A549 (cell line): Measurements from ENCODE around the gene EPDR1. TPM values are rescaled to one million over a fixed set of nuclear protein-coding genes. Genes with fewer than 3 reads are reported as not detected.

Experiments
- ATAC-seq, 2 experiments: fragments of 200-7000 bp in 1 of 2; fragments of >200 bp in 1 of 2; cut with Nextera tagmentation in 1 of 2; cut with Tn5 transposase in 1 of 2; 3 replicates each; pipeline versions ENCODE4 v1.8.0 to v1.9.1; 2018 to 2020; ENCODE audit warnings: mild to moderate bottlenecking in 1 of 2, moderate library complexity in 1 of 2
- CTCF ChIA-PET: fragments of 300-600 bp; sonication (Branson Sonifier 250); formaldehyde crosslinking; extraction: SDS; loops from one replicate; lab custom pipeline; 2021; ENCODE audit warnings: antibody characterized with exemption, inconsistent platforms; lab: Yijun Ruan, JAX
- POLR2A ChIA-PET: fragments of 350-600 bp; formaldehyde crosslinking; extraction: SDS; loops from one replicate; lab custom pipeline; 2021; ENCODE audit warnings: antibody characterized with exemption, inconsistent platforms; lab: Yijun Ruan, JAX
- DNase-seq, 2 experiments: peaks; one replicate each; pipeline versions ENCODE4 v3.0.0 to v3.0.0-alpha.2; 2011 to 2016; ENCODE audit warnings: low read depth in 1 of 2, low spot score in 1 of 2
- FAIRE-seq: peaks from 2 replicates; lab custom pipeline; 2011; peaks lifted over from hg19 to GRCh38; lab: Jason Lieb, UNC
- H3K27ac ChIP-seq, 2 experiments: fragments of >200 bp; sonication (Bioruptor Twin); formaldehyde crosslinking; 3 replicates each; pipeline ENCODE4 v1.5.1; 2016 to 2017
- H3K4me1 ChIP-seq: fragments of >200 bp; sonication (Bioruptor Twin); formaldehyde crosslinking; 3 replicates; pipeline ENCODE4 v1.6.1; 2016
- H3K4me2 ChIP-seq: fragments of >200 bp; sonication (Bioruptor Twin); formaldehyde crosslinking; 3 replicates; pipeline ENCODE4 v1.6.1; 2016
- H3K4me3 ChIP-seq: fragments of >200 bp; sonication (Bioruptor Twin); formaldehyde crosslinking; 3 replicates; pipeline ENCODE4 v1.5.1; 2016
- H3K9me3 ChIP-seq: fragments of >200 bp; sonication (Bioruptor Twin); formaldehyde crosslinking; 3 replicates; pipeline ENCODE4 v1.6.1; 2016
- CBX2 ChIP-seq: fragments of 200-600 bp; sonication (generic); IDR thresholded peaks from 2 replicates; pipeline ENCODE4 v1.6.1; 2016; ENCODE audit warnings: low read depth, mild to moderate bottlenecking, borderline replicate concordance
- CBX8 ChIP-seq: fragments of 200-600 bp; sonication (generic); IDR thresholded peaks from 2 replicates; pipeline ENCODE4 v1.6.1; 2016
- CHD2 ChIP-seq: fragments of 150-350 bp; IDR thresholded peaks from 2 replicates; pipeline ENCODE4 v1.6.1; 2014; ENCODE audit warnings: low read length; ENCODE audit not compliant: partially characterized antibody
- CTCF ChIP-seq: fragments of >200 bp; sonication (Bioruptor Twin); formaldehyde crosslinking; IDR thresholded peaks from 3 replicates; pipeline ENCODE4 v1.5.1; 2016
- EP300 ChIP-seq, 2 experiments: fragments of >200 bp; sonication (Bioruptor Twin); formaldehyde crosslinking; IDR thresholded peaks; 2 replicates in 1 of 2; 3 replicates in 1 of 2; pipeline ENCODE4 v1.6.1; 2016 to 2017
- ESRRA ChIP-seq: fragments of 150-350 bp; IDR thresholded peaks from 2 replicates; pipeline ENCODE4 v1.6.1; 2014; ENCODE audit warnings: mild to moderate bottlenecking, low read length, borderline replicate concordance
- FOSL2 ChIP-seq, 2 experiments: fragments of 450-650 bp in 1 of 2; fragments of >200 bp in 1 of 2; sonication (Bioruptor Twin) in 1 of 2; formaldehyde crosslinking; IDR thresholded peaks; 2 replicates each; pipeline versions ENCODE4 v1.5.0 to v1.6.1; 2016 to 2020; ENCODE audit warnings: mild to moderate bottlenecking in 1 of 2, moderate library complexity in 1 of 2
- FOXS1 ChIP-seq: fragments of 250-450 bp; sonication (Bioruptor Pico); IDR thresholded peaks from 2 replicates; pipeline ENCODE4 v1.5.0; 2020; ENCODE audit warnings: mild to moderate bottlenecking, moderate library complexity
- GATA3 ChIP-seq: IDR thresholded peaks from 2 replicates; pipeline ENCODE4 v1.6.1; 2012; ENCODE audit warnings: borderline replicate concordance
- HEYL ChIP-seq: fragments of 250-450 bp; sonication (Bioruptor Pico); IDR thresholded peaks from 2 replicates; pipeline ENCODE4 v1.8.0; 2021; ENCODE audit warnings: mild to moderate bottlenecking, moderate library complexity
- HOXA7 ChIP-seq: fragments of 250-450 bp; sonication (Bioruptor Pico); IDR thresholded peaks from 2 replicates; pipeline ENCODE4 v1.5.0; 2020; ENCODE audit warnings: mild to moderate bottlenecking, moderate library complexity
- KDM5A ChIP-seq: fragments of 200-600 bp; sonication (generic); IDR thresholded peaks from 2 replicates; pipeline ENCODE4 v1.6.1; 2016; ENCODE audit warnings: antibody characterized with exemption, mild to moderate bottlenecking
- MAFK ChIP-seq: fragments of 450-650 bp; IDR thresholded peaks from 2 replicates; pipeline ENCODE4 v1.6.1; 2014; ENCODE audit not compliant: partially characterized antibody
- MYC ChIP-seq: IDR thresholded peaks from 2 replicates; pipeline ENCODE4 v1.6.1; 2012; ENCODE audit warnings: mild to moderate bottlenecking, inconsistent platforms, low read length, improper control_type of control experiment, borderline replicate concordance
- NR3C1 ChIP-seq: fragments of >200 bp; sonication (Bioruptor Twin); formaldehyde crosslinking; IDR thresholded peaks from 3 replicates; pipeline ENCODE4 v1.6.1; 2017
- POLR2AphosphoS2 ChIP-seq: conservative IDR thresholded peaks from 2 replicates; pipeline ENCODE4 v1.6.1; 2012; ENCODE audit warnings: low read length, improper control_type of control experiment, inconsistent platforms
- RAD21 ChIP-seq, 2 experiments: fragments of >200 bp in 1 of 2; sonication (Bioruptor Twin) in 1 of 2; formaldehyde crosslinking in 1 of 2; IDR thresholded peaks in 1 of 2; conservative IDR thresholded peaks in 1 of 2; 2 replicates in 1 of 2; 3 replicates in 1 of 2; pipeline ENCODE4 v1.6.1; 2012 to 2018; ENCODE audit warnings: inconsistent platforms in 1 of 2
- RCOR1 ChIP-seq: fragments of 150-350 bp; IDR thresholded peaks from 2 replicates; pipeline ENCODE4 v1.6.1; 2014; ENCODE audit warnings: antibody characterized with exemption, low read length, low read depth
- SREBF2 ChIP-seq: fragments of 450-650 bp; IDR thresholded peaks from 2 replicates; pipeline ENCODE4 v1.6.1; 2014; ENCODE audit warnings: mild to moderate bottlenecking, moderate library complexity
- TFCP2L1 ChIP-seq: fragments of 250-450 bp; sonication (Bioruptor Pico); IDR thresholded peaks from 2 replicates; pipeline ENCODE4 v1.5.0; 2021; ENCODE audit warnings: mild to moderate bottlenecking
- WGBS: methylation state at CpG from one replicate; pipeline ENCODE4 v1.1.6; 2017; ENCODE audit errors: missing lambda C conversion rate; 5-methylcytosine and 5-hydroxymethylcytosine counted together
- polyA plus RNA-seq, 4 experiments: library from polyadenylated mRNA; depleted of rRNA in 3 of 4; stranded (reverse); fragments of >200 nt; fragmentation: RNase III in 1 of 4; extraction: RNeasy Plus Mini Kit Qiagen cat#74134 plus additional on column Dnase treatment in 1 of 4; gene quantifications; 2 replicates in 3 of 4; 3 replicates in 1 of 4; pipeline ENCODE4 v1.2.3, GENCODE V29; 2011 to 2017
- TF ChIP-seq, protein P1 (sequence below): fragments of 200-600 bp; sonication (generic); IDR thresholded peaks from 2 replicates; pipeline ENCODE4 v1.6.1; 2016; ENCODE audit warnings: antibody characterized with exemption, mild to moderate bottlenecking, moderate library complexity
- TF ChIP-seq, protein P2 (sequence below): fragments of 250-450 bp; sonication (Bioruptor Pico); IDR thresholded peaks from 2 replicates; pipeline ENCODE4 v1.5.0; 2021; ENCODE audit warnings: mild to moderate bottlenecking, moderate library complexity, borderline replicate concordance

The EPDR1 gene
- polyA plus RNA-seq, 2 of the 4 experiments (the other 2 are of a cell fraction), result 101 to 112 TPM

DNA sequence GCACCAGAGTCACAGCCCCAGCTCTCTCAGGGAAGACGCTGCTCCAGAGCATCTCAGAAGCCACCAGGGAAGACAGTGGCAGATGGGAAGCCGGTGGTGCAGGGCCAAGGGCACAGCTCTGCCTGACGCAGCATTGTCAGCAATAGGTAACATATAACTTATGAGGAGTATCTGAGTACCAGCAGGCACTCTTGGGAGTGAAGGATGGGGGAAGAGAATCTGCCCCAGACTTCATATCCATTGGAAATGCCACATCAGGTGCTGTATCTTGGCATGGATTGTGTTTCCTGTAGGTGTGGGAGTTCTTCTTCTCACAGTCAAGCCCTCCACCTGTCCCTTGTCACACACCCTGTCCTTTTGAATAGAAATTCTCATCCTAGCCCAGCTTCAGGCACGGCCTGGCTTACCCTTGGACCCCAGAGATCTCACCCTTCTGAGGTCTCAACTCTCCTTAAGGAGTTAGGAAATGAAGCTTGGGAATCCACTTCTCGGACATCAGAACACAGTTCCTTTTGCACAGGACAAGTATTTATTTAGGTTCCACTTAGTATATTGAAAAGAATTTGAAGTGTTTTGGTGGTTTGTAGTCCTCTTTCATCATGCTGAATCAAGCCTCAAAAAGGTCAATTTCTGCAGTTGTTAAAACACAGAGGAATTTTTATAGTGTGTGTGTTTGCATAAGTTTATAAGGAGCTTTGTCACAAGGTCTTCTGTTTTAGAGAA lies 9.9 kb downstream of the EPDR1 start:
- Histone ChIP-seq H3K4me2 (peak overlapping the region; percentile 65), H3K4me1 (peaks cover 50% of the 10 kb centered on the region), H3K27ac (peak overlapping the region; percentile 47 to 79; a peak in 4 of 6 replicates), H3K4me3 (no peak overlapping the region), H3K9me3 (peaks cover 15% of the 10 kb centered on the region)
- ChIA-PET CTCF (interaction anchor here (1.0 to 3.4 kb wide), 2 partner anchors 12 to 285 kb away, joined by 3 to 23 read pairs; partner anchors contain the start of genes EPDR1 and SFRP4), POLR2A (interaction anchor here (1.2 to 1.3 kb wide), 3 partner anchors 9 to 247 kb away, joined by 3 to 5 read pairs (median 3); no protein-coding TSS in a partner anchor)
- TF ChIP-seq GATA3, result peak; percentile 16; the same call in 1 of the 2 replicates
- TF ChIP-seq RCOR1, result no peak
- no peak for TF ChIP-seq MAFK
- TF ChIP-seq RAD21 (conservative IDR thresholded peaks at IDR 0.05 in 1 of 2, IDR thresholded peaks at IDR 0.05 in 1 of 2), result no peak
- DNase-seq, result peak in 1 of 2 experiments; percentile 29
- no peak for FAIRE-seq
- WGBS, result 39% methylated on average over 5 of the region's 5 CpGs
- peak; percentile 86 to 87 for ATAC-seq

DNA sequence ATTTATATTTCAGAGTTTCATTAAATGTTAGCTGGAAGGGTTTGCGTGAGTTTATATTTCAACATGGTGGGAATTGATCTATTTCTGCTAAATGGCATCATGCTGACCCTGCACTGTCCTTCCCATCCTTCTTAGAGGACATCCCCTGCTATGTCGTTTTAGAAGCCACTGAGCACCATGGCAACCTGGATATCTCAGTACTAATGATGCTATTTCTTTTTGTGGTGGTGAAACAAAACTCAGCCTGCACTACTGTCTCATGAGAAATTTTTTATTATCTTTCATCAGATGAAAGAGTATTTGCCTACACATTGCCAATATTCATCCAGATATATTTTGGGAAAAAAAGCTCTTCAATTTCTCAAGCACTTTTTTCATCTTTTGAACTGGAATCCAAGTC lies 12.1 kb downstream of the EPDR1 start:
- ATAC-seq, result no peak
- H3K4me1 ChIP-seq, result peaks cover 44% of the 10 kb centered on the region
- TF ChIP-seq NR3C1, result no peak
- no peak for TF ChIP-seq MYC
- H3K9me3 ChIP-seq, result peaks cover 12% of the 10 kb centered on the region; the same call in 2 of the 3 replicates
- FAIRE-seq, result no peak
- H3K4me3 ChIP-seq, result no peak overlapping the region
- DNase-seq, result no peak
- ChIA-PET POLR2A (no interaction called here), CTCF (interaction anchor here (1.2 to 1.6 kb wide), 2 partner anchors 11 to 16 kb away, joined by 4 to 5 read pairs; partner anchors contain the start of gene SFRP4)
- no peak overlapping the region for H3K27ac ChIP-seq
- WGBS, result 72% methylated on average over 2 of the region's 2 CpGs
- H3K4me2 ChIP-seq, result no peak overlapping the region

DNA sequence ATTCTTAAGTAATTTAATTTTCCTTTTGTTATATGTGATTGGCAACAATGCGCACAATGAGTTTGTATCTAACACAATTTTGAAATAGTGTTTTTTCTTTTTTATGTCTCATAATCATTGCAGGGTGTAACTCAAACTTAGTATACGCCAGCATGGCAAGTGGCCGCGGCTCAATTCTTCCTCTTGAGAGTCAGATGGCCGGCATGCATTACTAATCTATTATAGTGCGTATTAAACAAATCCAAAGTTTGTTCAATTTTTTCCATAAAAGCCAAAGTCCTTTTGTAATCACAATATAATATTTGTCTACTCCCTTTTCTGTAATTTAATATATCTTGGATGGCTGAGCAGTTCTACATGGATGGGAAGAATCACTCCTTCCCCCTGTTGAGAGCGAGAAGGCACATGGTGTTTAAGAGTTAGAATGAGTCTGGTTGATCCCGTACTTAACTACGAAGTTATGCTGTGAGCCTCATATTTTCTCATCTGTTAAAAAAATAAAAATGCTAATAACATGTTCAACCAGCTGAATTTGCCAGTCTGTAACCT lies 12.7 kb downstream of the EPDR1 start:
- DNase-seq (no peak), FAIRE-seq (no peak), ATAC-seq (no peak)
- POLR2A ChIA-PET, result no interaction called here
- Histone ChIP-seq H3K27ac (no peak overlapping the region), H3K4me1 (peaks cover 38% of the 10 kb centered on the region), H3K9me3 (peaks cover 12% of the 10 kb centered on the region; the same call in 2 of the 3 replicates), H3K4me3 (no peak overlapping the region), H3K4me2 (no peak overlapping the region)
- TF ChIP-seq CBX2, result no peak
- no peak for TF ChIP-seq POLR2AphosphoS2
- TF ChIP-seq GATA3, result no peak
- no peak for TF ChIP-seq FOXS1 (CRISPR knock-in tag)
- no peak for TF ChIP-seq KDM5A
- no peak for TF ChIP-seq CHD2
- no peak for TF ChIP-seq NR3C1
- TF ChIP-seq CTCF, result no peak
- no peak for TF ChIP-seq ESRRA
- no peak for TF ChIP-seq MAFK
- no peak for TF ChIP-seq HOXA7 (CRISPR knock-in tag)
- TF ChIP-seq EP300 (IDR thresholded peaks at IDR 0.05), result no peak
- TF ChIP-seq TFCP2L1, result no peak
- no peak for TF ChIP-seq SREBF2
- TF ChIP-seq, protein P1, sequence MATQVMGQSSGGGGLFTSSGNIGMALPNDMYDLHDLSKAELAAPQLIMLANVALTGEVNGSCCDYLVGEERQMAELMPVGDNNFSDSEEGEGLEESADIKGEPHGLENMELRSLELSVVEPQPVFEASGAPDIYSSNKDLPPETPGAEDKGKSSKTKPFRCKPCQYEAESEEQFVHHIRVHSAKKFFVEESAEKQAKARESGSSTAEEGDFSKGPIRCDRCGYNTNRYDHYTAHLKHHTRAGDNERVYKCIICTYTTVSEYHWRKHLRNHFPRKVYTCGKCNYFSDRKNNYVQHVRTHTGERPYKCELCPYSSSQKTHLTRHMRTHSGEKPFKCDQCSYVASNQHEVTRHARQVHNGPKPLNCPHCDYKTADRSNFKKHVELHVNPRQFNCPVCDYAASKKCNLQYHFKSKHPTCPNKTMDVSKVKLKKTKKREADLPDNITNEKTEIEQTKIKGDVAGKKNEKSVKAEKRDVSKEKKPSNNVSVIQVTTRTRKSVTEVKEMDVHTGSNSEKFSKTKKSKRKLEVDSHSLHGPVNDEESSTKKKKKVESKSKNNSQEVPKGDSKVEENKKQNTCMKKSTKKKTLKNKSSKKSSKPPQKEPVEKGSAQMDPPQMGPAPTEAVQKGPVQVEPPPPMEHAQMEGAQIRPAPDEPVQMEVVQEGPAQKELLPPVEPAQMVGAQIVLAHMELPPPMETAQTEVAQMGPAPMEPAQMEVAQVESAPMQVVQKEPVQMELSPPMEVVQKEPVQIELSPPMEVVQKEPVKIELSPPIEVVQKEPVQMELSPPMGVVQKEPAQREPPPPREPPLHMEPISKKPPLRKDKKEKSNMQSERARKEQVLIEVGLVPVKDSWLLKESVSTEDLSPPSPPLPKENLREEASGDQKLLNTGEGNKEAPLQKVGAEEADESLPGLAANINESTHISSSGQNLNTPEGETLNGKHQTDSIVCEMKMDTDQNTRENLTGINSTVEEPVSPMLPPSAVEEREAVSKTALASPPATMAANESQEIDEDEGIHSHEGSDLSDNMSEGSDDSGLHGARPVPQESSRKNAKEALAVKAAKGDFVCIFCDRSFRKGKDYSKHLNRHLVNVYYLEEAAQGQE, result no peak
- TF ChIP-seq, protein P2, sequence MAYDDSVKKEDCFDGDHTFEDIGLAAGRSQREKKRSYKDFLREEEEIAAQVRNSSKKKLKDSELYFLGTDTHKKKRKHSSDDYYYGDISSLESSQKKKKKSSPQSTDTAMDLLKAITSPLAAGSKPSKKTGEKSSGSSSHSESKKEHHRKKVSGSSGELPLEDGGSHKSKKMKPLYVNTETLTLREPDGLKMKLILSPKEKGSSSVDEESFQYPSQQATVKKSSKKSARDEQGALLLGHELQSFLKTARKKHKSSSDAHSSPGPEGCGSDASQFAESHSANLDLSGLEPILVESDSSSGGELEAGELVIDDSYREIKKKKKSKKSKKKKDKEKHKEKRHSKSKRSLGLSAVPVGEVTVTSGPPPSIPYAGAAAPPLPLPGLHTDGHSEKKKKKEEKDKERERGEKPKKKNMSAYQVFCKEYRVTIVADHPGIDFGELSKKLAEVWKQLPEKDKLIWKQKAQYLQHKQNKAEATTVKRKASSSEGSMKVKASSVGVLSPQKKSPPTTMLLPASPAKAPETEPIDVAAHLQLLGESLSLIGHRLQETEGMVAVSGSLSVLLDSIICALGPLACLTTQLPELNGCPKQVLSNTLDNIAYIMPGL (CRISPR knock-in tag), result no peak
- TF ChIP-seq HEYL (CRISPR knock-in tag), result no peak
- TF ChIP-seq CBX8, result no peak
- no peak for TF ChIP-seq FOSL2 (IDR thresholded peaks at IDR 0.05)
- no peak for TF ChIP-seq FOSL2 (CRISPR knock-in tag; IDR thresholded peaks at IDR 0.05)
- 94% methylated on average over 9 of the region's 9 CpGs for WGBS
- CTCF ChIA-PET, result interaction anchor here (0.7 to 1.6 kb wide), 4 partner anchors 12 to 132 kb away, joined by 3 to 5 read pairs (median 4); partner anchors contain the start of gene SFRP4
